Activated CD8-positive, alpha-beta memory T cell treated with anti-CD3 and anti-CD28 coated beads, Interleukin-2, amount 10 ng/mL, durations not matched to agents 7 days and 5 days (primary cell): Measurements from ENCODE around the gene GALNT18. TPM values are rescaled to one million over a fixed set of nuclear protein-coding genes. Genes with fewer than 3 reads are reported as not detected.

ENCODE experiments used
- ATAC-seq: fragments of 150-1000 bp; cut with Tn5 transposase; one replicate; pipeline ENCODE4 v1.10.0; 2021; ENCODE audit warnings: moderate library complexity
- CTCF ChIA-PET: fragments of 350-600 bp; sonication (Branson Sonifier 250); formaldehyde crosslinking; loops from one replicate; lab custom pipeline; 2021; ENCODE audit warnings: antibody characterized with exemption; lab: Charles Lee
- DNase-seq: peaks from one replicate; pipeline ENCODE4 v3.0.0-alpha.2; 2020
- H3K27ac Mint-ChIP-seq: one replicate; pipeline ENCODE4 v1.8.0; 2021; ENCODE audit warnings: mild to moderate bottlenecking, mixed read lengths
- H3K27me3 Mint-ChIP-seq: one replicate; pipeline ENCODE4 v1.8.0; 2021; ENCODE audit warnings: mixed read lengths
- H3K36me3 Mint-ChIP-seq: one replicate; pipeline ENCODE4 v1.8.0; 2021; ENCODE audit warnings: mild to moderate bottlenecking, mixed read lengths
- H3K4me1 Mint-ChIP-seq: one replicate; pipeline ENCODE4 v1.8.0; 2021; ENCODE audit warnings: mixed read lengths
- H3K4me3 Mint-ChIP-seq: one replicate; pipeline ENCODE4 v1.8.0; 2021; ENCODE audit warnings: mild to moderate bottlenecking, moderate library complexity, mixed read lengths
- H3K9me3 Mint-ChIP-seq: one replicate; pipeline ENCODE4 v1.8.0; 2022; ENCODE audit warnings: low read depth, mixed read lengths
- total RNA-seq, 2 experiments: library from RNA; stranded (reverse); gene quantifications; one replicate each; pipeline ENCODE4 v1.2.3, GENCODE V29; 2021

The GALNT18 gene
- total RNA-seq, 2 experiments from 2014 or later, result 0.32 to 0.70 TPM

GRCh38 chr11:11304550-11304949 lies 317.3 kb downstream of the GALNT18 start:
- Mint-ChIP-seq H3K4me3 (no peak overlapping the region), H3K27me3 (peaks cover 2% of the 10 kb centered on the region), H3K4me1 (no peaks in the 10 kb centered on the region), H3K36me3 (no peaks in the 10 kb centered on the region), H3K27ac (no peak overlapping the region), H3K9me3 (no peaks in the 10 kb centered on the region)
- ATAC-seq (no peak), DNase-seq (no peak)
- CTCF ChIA-PET, result interaction anchor here (1.5 kb wide), 1 partner anchor 276 kb away, joined by 4 read pairs; no protein-coding TSS in a partner anchor

- H3K9me3 Mint-ChIP-seq, result no peaks in the 10 kb centered on the region
- ATAC-seq, result no peak
- no peak overlapping the region for H3K4me3 Mint-ChIP-seq
- peaks cover 2% of the 10 kb centered on the region for H3K27me3 Mint-ChIP-seq
- H3K27ac Mint-ChIP-seq, result no peak overlapping the region
- CTCF ChIA-PET, result no interaction called here
- H3K4me1 Mint-ChIP-seq, result no peaks in the 10 kb centered on the region
- no peaks in the 10 kb centered on the region for H3K36me3 Mint-ChIP-seq
- no peak for DNase-seq
These were observed 319.2 kb downstream of the GALNT18 start for GRCh38 chr11:11302565-11302964.

GRCh38 chr11:11301212-11301611 lies 320.6 kb downstream of the GALNT18 start:
- Mint-ChIP-seq H3K4me1 (no peaks in the 10 kb centered on the region), H3K4me3 (no peak overlapping the region), H3K27ac (no peak overlapping the region), H3K27me3 (peaks cover 2% of the 10 kb centered on the region), H3K36me3 (no peaks in the 10 kb centered on the region), H3K9me3 (no peaks in the 10 kb centered on the region)
- no peak for DNase-seq
- CTCF ChIA-PET, result no interaction called here
- no peak for ATAC-seq

- Mint-ChIP-seq H3K9me3 (no peaks in the 10 kb centered on the region), H3K36me3 (no peaks in the 10 kb centered on the region), H3K27me3 (peaks cover 2% of the 10 kb centered on the region), H3K4me3 (no peak overlapping the region), H3K4me1 (no peaks in the 10 kb centered on the region), H3K27ac (no peak overlapping the region)
- DNase-seq (no peak), ATAC-seq (no peak)
- CTCF ChIA-PET, result no interaction called here
These were observed 324.2 kb downstream of the GALNT18 start for GRCh38 chr11:11297578-11297977.

GRCh38 chr11:11296434-11296833 lies 325.4 kb downstream of the GALNT18 start:
- no peak overlapping the region for H3K27ac Mint-ChIP-seq
- CTCF ChIA-PET, result no interaction called here
- peaks cover 2% of the 10 kb centered on the region for H3K27me3 Mint-ChIP-seq
- H3K4me1 Mint-ChIP-seq, result no peaks in the 10 kb centered on the region
- no peaks in the 10 kb centered on the region for H3K9me3 Mint-ChIP-seq
- DNase-seq (no peak), ATAC-seq (no peak)
- H3K4me3 Mint-ChIP-seq, result no peak overlapping the region
- H3K36me3 Mint-ChIP-seq, result no peaks in the 10 kb centered on the region

GRCh38 chr11:11294551-11294855 lies 327.3 kb downstream of the GALNT18 start:
- no peak for ATAC-seq
- Mint-ChIP-seq H3K4me3 (no peak overlapping the region), H3K27ac (no peak overlapping the region), H3K9me3 (no peaks in the 10 kb centered on the region), H3K4me1 (no peaks in the 10 kb centered on the region), H3K27me3 (no peaks in the 10 kb centered on the region), H3K36me3 (no peaks in the 10 kb centered on the region)
- no peak for DNase-seq
- CTCF ChIA-PET, result no interaction called here

GRCh38 chr11:11293798-11294550 lies 327.8 kb downstream of the GALNT18 start:
- DNase-seq, result no peak
- Mint-ChIP-seq H3K9me3 (no peaks in the 10 kb centered on the region), H3K27ac (no peak overlapping the region), H3K4me3 (no peak overlapping the region), H3K36me3 (no peaks in the 10 kb centered on the region), H3K4me1 (no peaks in the 10 kb centered on the region), H3K27me3 (peaks cover 2% of the 10 kb centered on the region)
- CTCF ChIA-PET, result no interaction called here
- no peak for ATAC-seq

GRCh38 chr11:11292839-11293238 lies 329.0 kb downstream of the GALNT18 start:
- H3K27me3 Mint-ChIP-seq, result peaks cover 9% of the 10 kb centered on the region
- ATAC-seq (no peak), DNase-seq (no peak)
- H3K9me3 Mint-ChIP-seq, result no peaks in the 10 kb centered on the region
- H3K27ac Mint-ChIP-seq, result no peak overlapping the region
- no peaks in the 10 kb centered on the region for H3K36me3 Mint-ChIP-seq
- CTCF ChIA-PET, result no interaction called here
- H3K4me1 Mint-ChIP-seq, result no peaks in the 10 kb centered on the region
- H3K4me3 Mint-ChIP-seq, result no peak overlapping the region

GRCh38 chr11:11291041-11292015 lies 330.5 kb downstream of the GALNT18 start:
- Mint-ChIP-seq H3K27me3 (peaks cover 15% of the 10 kb centered on the region), H3K4me1 (no peaks in the 10 kb centered on the region), H3K9me3 (no peaks in the 10 kb centered on the region), H3K4me3 (no peak overlapping the region), H3K36me3 (no peaks in the 10 kb centered on the region), H3K27ac (no peak overlapping the region)
- ATAC-seq, result no peak
- DNase-seq, result no peak
- CTCF ChIA-PET, result no interaction called here

GRCh38 chr11:11290354-11290753 lies 331.5 kb downstream of the GALNT18 start:
- H3K4me1 Mint-ChIP-seq, result no peaks in the 10 kb centered on the region
- peaks cover 15% of the 10 kb centered on the region for H3K27me3 Mint-ChIP-seq
- no peak overlapping the region for H3K27ac Mint-ChIP-seq
- ATAC-seq, result no peak
- DNase-seq, result no peak
- no peaks in the 10 kb centered on the region for H3K36me3 Mint-ChIP-seq
- CTCF ChIA-PET, result no interaction called here
- no peak overlapping the region for H3K4me3 Mint-ChIP-seq
- H3K9me3 Mint-ChIP-seq, result no peaks in the 10 kb centered on the region

- Mint-ChIP-seq H3K4me1 (no peaks in the 10 kb centered on the region), H3K9me3 (no peaks in the 10 kb centered on the region), H3K4me3 (no peak overlapping the region), H3K27me3 (peaks cover 15% of the 10 kb centered on the region), H3K27ac (no peak overlapping the region), H3K36me3 (no peaks in the 10 kb centered on the region)
- CTCF ChIA-PET, result no interaction called here
- DNase-seq, result no peak
- ATAC-seq, result no peak
These were observed 332.1 kb downstream of the GALNT18 start for GRCh38 chr11:11289669-11290068.

GRCh38 chr11:11288972-11289616 lies 332.7 kb downstream of the GALNT18 start:
- CTCF ChIA-PET, result no interaction called here
- H3K9me3 Mint-ChIP-seq, result no peaks in the 10 kb centered on the region
- no peak for DNase-seq
- H3K27me3 Mint-ChIP-seq, result peaks cover 15% of the 10 kb centered on the region
- H3K4me1 Mint-ChIP-seq, result no peaks in the 10 kb centered on the region
- no peak overlapping the region for H3K4me3 Mint-ChIP-seq
- ATAC-seq, result no peak
- H3K27ac Mint-ChIP-seq, result no peak overlapping the region
- no peaks in the 10 kb centered on the region for H3K36me3 Mint-ChIP-seq

- DNase-seq, result no peak
- H3K36me3 Mint-ChIP-seq, result no peaks in the 10 kb centered on the region
- H3K27ac Mint-ChIP-seq, result no peak overlapping the region
- no peak for ATAC-seq
- H3K4me3 Mint-ChIP-seq, result no peak overlapping the region
- H3K4me1 Mint-ChIP-seq, result peaks cover 2% of the 10 kb centered on the region
- peaks cover 15% of the 10 kb centered on the region for H3K27me3 Mint-ChIP-seq
- no peaks in the 10 kb centered on the region for H3K9me3 Mint-ChIP-seq
- CTCF ChIA-PET, result interaction anchor here (1.4 kb wide), 1 partner anchor 16 kb away, joined by 4 read pairs; no protein-coding TSS in a partner anchor
These were observed 337.3 kb downstream of the GALNT18 start for GRCh38 chr11:11284481-11284880.
